D721Med (cell line): ENCODE measurements around the gene PMVK.

Experiments used
- DNase-seq: peaks from one replicate; pipeline ENCODE4 v3.0.0; 2011; ENCODE audit warnings: low spot score; ENCODE audit not compliant: insufficient read length
- FAIRE-seq: peaks from 2 replicates; lab custom pipeline; 2011; peaks lifted over from hg19 to GRCh38; lab: Jason Lieb, UNC
- TF ChIP-seq, protein P1 (sequence below): IDR thresholded peaks from 2 replicates; pipeline ENCODE4 v1.5.1; 2012; ENCODE audit warnings: mild to moderate bottlenecking, control low read depth; ENCODE audit not compliant: insufficient read depth; ENCODE audit errors: missing control alignments

Gene PMVK

DNA sequence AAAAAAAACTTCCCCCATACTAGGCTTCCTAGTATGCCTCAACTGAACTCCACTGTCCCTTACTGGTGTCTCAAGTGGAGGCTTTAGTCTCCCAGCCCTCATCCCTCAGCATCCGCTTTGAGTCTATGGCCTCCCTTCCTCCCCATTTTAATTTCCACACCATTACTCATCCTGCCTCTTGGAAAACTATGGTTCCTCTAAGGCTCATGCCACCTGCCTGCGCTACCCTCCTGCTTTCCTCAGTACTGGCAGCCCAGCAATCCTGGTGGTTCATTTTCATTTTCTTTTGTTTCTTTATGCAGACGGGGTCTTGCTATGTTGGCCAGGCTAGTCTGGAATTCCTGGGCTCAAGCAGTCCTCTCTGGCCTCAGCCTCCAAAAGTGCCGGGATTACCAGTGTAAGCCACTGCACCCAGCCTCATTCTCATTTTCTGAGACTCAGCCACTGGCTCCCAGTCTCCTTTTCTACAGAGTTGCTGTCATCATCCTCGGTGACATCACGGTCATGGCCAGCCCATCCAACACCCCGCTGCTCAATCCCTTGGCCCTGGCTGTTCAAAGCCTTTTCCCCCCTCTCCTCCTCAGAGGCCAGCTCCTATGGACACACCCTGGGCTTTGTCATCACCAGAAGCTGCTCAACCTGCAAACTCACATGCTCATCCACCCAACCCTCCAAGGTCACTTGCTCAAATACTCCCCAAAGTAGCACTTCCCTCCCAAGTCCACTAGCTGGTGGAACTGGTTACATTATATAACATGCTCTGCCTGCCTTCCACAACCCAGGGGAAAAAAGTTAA is 2.3 kb upstream of the PMVK start:
- FAIRE-seq: no peak
- TF ChIP-seq, protein P1, sequence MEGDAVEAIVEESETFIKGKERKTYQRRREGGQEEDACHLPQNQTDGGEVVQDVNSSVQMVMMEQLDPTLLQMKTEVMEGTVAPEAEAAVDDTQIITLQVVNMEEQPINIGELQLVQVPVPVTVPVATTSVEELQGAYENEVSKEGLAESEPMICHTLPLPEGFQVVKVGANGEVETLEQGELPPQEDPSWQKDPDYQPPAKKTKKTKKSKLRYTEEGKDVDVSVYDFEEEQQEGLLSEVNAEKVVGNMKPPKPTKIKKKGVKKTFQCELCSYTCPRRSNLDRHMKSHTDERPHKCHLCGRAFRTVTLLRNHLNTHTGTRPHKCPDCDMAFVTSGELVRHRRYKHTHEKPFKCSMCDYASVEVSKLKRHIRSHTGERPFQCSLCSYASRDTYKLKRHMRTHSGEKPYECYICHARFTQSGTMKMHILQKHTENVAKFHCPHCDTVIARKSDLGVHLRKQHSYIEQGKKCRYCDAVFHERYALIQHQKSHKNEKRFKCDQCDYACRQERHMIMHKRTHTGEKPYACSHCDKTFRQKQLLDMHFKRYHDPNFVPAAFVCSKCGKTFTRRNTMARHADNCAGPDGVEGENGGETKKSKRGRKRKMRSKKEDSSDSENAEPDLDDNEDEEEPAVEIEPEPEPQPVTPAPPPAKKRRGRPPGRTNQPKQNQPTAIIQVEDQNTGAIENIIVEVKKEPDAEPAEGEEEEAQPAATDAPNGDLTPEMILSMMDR: no peak
- no peak for DNase-seq

DNA sequence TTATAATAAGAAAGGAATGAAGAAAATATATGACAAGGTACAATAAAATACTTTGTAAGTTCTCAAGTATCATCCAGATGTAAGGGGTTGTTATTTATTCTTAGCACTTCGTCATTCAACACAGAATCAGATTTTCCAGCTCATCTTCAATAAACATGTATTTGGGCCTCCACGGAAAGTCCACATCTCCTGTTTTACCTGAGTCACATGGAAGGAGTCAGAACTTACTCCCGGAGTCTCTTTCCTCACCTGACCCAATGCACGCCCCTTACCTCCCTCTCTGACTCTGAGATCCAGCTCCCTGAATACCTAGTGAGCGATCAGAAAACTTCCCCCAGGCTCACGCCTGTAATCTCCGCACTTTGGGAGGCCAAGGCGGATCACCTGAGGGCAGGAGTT is 1.5 kb upstream of the PMVK start:
- FAIRE-seq (no peak), DNase-seq (no peak)
- TF ChIP-seq, protein P1: no peak

DNA sequence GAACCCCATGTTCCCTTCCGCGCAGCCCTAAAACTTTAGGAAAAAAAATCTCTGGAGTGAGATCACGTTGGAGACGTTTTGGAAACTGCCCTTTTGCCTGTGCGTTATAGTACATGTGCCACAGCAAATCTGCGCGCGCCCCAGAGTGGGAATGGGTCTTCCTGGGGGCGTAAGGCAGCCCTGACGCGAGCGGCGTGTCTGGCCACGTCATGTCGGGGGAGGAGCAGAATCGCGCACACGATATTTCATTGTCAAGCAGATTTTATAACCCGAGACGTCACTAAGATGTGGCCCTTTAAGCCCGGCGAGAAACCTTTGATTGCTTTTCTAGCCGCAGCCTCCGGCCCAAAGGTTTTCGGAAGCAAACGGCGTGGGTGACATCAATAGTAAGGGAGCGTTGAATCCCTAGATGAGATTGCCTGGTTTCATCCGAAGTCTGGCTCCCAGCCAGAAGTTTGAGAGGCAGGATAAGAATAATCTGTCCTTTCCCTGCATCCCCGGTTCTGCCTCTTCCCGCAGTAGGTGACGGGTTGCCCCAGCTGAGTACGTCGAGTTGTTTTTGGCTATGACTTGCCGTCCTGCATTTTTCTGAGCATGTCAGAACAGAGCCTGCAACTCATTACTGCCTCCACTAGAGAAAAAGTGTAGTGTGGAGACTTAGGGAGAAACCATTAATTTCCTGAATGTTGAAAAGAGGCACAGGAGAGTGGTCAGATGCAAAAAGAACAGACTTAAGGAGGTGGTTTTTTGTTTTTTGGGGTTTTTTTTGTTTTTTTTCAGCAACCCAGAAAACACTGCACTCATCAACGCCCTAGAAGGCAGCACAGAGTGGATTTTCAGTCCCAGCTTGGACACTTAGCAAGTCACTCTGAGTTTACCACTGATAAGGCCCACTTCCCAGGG is 817 bp upstream of the PMVK start:
- TF ChIP-seq, protein P1: peak; percentile 3
- no peak for FAIRE-seq
- peak; percentile 93 for DNase-seq

DNA sequence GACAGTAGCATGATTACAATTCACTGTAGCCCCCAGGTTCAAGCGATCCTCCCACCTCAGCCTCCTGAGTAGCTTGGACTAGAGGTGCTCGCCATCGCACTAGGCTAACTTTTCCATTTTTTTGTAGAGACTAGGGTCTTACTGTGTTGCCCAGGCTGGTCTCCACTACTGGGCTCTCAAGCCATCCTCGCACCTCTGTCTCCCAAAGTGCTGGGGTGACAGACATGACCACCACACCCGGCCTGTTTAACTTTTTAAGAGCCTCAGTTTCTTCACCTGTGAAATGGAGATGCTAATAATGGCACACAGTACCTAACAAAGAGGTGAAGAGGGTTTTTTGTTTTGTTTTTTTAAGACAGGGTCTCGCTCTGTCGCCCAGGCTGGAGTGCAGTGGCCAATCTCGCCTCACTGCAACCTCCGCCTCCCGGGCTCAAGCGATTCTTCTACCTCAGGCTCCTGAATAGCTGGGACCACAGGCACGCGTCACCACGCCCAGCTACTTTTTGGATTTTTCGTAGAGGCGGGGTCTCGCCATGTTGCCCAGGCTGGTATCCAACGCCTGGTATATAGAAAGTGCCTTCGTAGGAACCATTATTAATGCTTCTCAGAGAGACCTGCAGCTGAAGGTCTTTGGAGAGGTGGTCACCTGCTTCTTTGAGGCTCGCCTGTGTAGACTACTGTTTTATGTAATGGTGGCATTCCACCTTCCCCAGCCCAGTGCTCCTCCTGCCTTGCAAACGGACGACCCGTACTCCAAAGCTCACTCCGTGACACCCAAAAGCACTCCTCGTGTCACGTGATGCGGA is 567 bp downstream of the PMVK start:
- no peak for DNase-seq
- no peak for FAIRE-seq
- TF ChIP-seq, protein P1: no peak

DNA sequence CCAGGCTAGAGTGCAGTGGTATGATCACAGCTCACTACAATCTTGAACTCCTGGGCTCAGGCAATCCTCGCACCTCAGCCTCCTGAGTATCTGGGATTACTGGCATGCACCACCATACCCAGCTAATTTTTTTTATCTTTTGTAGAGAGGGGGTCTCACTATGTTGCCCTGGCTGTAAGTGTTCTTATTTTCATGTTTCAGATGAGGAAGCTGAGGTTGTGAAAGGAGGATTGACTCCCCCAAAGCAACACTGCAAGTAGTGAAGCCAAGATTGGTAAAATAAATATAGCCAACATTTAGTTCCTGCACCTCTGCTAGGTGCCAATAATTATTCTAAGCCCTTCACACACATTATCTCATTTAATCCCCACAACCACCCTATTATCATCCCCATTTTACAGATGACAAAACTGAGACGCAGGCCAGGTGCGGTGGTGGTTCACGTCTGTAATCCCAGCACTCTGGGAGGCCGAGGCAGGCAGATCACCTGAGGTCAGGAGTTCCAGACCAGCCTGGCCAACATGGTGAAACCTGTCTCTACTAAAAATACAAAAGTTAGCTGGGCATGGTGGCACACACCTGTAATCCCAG is 2.1 kb downstream of the PMVK start:
- TF ChIP-seq, protein P1: no peak
- FAIRE-seq: no peak
- DNase-seq: no peak

DNA sequence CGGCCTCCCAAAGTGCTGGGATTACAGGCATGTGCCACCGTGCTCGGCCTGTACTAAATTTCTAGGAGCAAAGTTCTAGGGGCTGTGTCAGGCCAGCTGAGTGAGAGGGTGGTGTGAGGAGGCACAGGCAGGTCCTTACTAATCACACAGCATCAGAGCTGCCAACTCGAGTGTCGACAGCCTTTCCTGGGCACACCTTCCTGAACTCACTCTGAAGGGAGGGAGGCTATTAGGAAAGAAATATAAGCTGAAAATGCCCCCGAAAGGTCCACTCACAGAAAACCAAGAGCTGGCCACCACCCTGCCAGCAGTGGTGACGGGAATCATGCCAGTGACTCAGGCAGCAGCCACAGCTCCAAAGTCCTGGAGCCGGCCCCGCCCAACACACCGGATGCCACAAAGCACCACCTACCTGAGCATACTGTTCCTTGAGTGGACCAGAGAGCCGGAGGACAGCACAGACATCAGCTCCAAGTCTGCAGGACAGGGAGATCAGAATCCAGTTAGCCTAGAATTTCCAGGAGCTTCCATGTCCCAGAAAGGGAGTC is 4.5 kb downstream of the PMVK start:
- FAIRE-seq: no peak
- TF ChIP-seq, protein P1: no peak
- no peak for DNase-seq
